ENCODE data around the gene PFKFB3.
"Not testable (repeated sequence)": the region's sequence is repeated elsewhere in the genome, so short reads cannot be mapped to it uniquely, and the experiment has no call there.

DNA sequence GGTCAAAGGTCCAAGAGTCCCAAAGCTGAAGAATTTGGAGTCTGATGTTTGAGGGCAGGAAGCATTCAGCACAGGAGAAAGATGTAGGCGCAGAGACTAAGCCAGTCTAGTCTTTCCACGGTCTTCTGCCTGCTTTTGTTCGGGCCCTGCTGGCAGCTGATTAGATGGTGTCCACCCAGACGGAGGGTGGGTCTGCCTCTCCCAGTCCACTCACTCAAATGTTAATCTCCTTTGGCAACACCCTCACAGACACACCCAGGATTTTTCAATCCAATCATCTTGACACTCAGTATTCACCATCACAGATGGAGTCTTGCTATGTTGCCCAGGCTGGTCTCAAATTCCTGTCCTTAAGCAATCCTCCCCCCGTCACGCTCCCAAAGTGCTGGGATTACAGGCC lies 6.2 kb upstream of the PFKFB3 start:
- not testable (repeated sequence) for TF ChIP-seq CTCF (IDR thresholded peaks at IDR 0.05; ENCODE audit: insufficient read depth, low read depth, low read length); EZH2 (IDR thresholded peaks at IDR 0.05; ENCODE audit: insufficient read depth, low read length)

All from astrocyte (in vitro differentiated cells and primary cell).